A549 (cell line): Measurements from ENCODE around the gene RTL5. TPM values are rescaled to one million over a fixed set of nuclear protein-coding genes. Genes with fewer than 3 reads are reported as not detected.

Experiments
- ATAC-seq, 2 experiments: fragments of 200-7000 bp in 1 of 2; fragments of >200 bp in 1 of 2; cut with Nextera tagmentation in 1 of 2; cut with Tn5 transposase in 1 of 2; 3 replicates each; pipeline versions ENCODE4 v1.8.0 to v1.9.1; 2018 to 2020; ENCODE audit warnings: mild to moderate bottlenecking in 1 of 2, moderate library complexity in 1 of 2
- CTCF ChIA-PET: fragments of 300-600 bp; sonication (Branson Sonifier 250); formaldehyde crosslinking; extraction: SDS; loops from one replicate; lab custom pipeline; 2021; ENCODE audit warnings: antibody characterized with exemption, inconsistent platforms; lab: Yijun Ruan, JAX
- POLR2A ChIA-PET: fragments of 350-600 bp; formaldehyde crosslinking; extraction: SDS; loops from one replicate; lab custom pipeline; 2021; ENCODE audit warnings: antibody characterized with exemption, inconsistent platforms; lab: Yijun Ruan, JAX
- DNase-seq, 2 experiments: peaks; one replicate each; pipeline versions ENCODE4 v3.0.0 to v3.0.0-alpha.2; 2011 to 2016; ENCODE audit warnings: low read depth in 1 of 2, low spot score in 1 of 2
- FAIRE-seq: peaks from 2 replicates; lab custom pipeline; 2011; peaks lifted over from hg19 to GRCh38; lab: Jason Lieb, UNC
- H3K27ac ChIP-seq, 2 experiments: fragments of >200 bp; sonication (Bioruptor Twin); formaldehyde crosslinking; 3 replicates each; pipeline ENCODE4 v1.5.1; 2016 to 2017
- H3K4me1 ChIP-seq: fragments of >200 bp; sonication (Bioruptor Twin); formaldehyde crosslinking; 3 replicates; pipeline ENCODE4 v1.6.1; 2016
- H3K4me2 ChIP-seq: fragments of >200 bp; sonication (Bioruptor Twin); formaldehyde crosslinking; 3 replicates; pipeline ENCODE4 v1.6.1; 2016
- H3K4me3 ChIP-seq: fragments of >200 bp; sonication (Bioruptor Twin); formaldehyde crosslinking; 3 replicates; pipeline ENCODE4 v1.5.1; 2016
- H3K9me3 ChIP-seq: fragments of >200 bp; sonication (Bioruptor Twin); formaldehyde crosslinking; 3 replicates; pipeline ENCODE4 v1.6.1; 2016
- CBX2 ChIP-seq: fragments of 200-600 bp; sonication (generic); IDR thresholded peaks from 2 replicates; pipeline ENCODE4 v1.6.1; 2016; ENCODE audit warnings: low read depth, mild to moderate bottlenecking, borderline replicate concordance
- CBX8 ChIP-seq: fragments of 200-600 bp; sonication (generic); IDR thresholded peaks from 2 replicates; pipeline ENCODE4 v1.6.1; 2016
- CEBPB ChIP-seq, 2 experiments: fragments of >200 bp in 1 of 2; sonication (Bioruptor Twin) in 1 of 2; formaldehyde crosslinking in 1 of 2; IDR thresholded peaks; 2 replicates each; pipeline ENCODE4 v1.6.1; 2012 to 2016
- CHD2 ChIP-seq: fragments of 150-350 bp; IDR thresholded peaks from 2 replicates; pipeline ENCODE4 v1.6.1; 2014; ENCODE audit warnings: low read length; ENCODE audit not compliant: partially characterized antibody
- CHD4 ChIP-seq: fragments of 200-600 bp; sonication (generic); IDR thresholded peaks from 2 replicates; pipeline ENCODE4 v1.6.1; 2016; ENCODE audit warnings: antibody characterized with exemption, mild to moderate bottlenecking, borderline replicate concordance
- EP300 ChIP-seq, 2 experiments: fragments of >200 bp; sonication (Bioruptor Twin); formaldehyde crosslinking; IDR thresholded peaks; 2 replicates in 1 of 2; 3 replicates in 1 of 2; pipeline ENCODE4 v1.6.1; 2016 to 2017
- FOSL2 ChIP-seq, 2 experiments: fragments of 450-650 bp in 1 of 2; fragments of >200 bp in 1 of 2; sonication (Bioruptor Twin) in 1 of 2; formaldehyde crosslinking; IDR thresholded peaks; 2 replicates each; pipeline versions ENCODE4 v1.5.0 to v1.6.1; 2016 to 2020; ENCODE audit warnings: mild to moderate bottlenecking in 1 of 2, moderate library complexity in 1 of 2
- FOXS1 ChIP-seq: fragments of 250-450 bp; sonication (Bioruptor Pico); IDR thresholded peaks from 2 replicates; pipeline ENCODE4 v1.5.0; 2020; ENCODE audit warnings: mild to moderate bottlenecking, moderate library complexity
- GATA3 ChIP-seq: IDR thresholded peaks from 2 replicates; pipeline ENCODE4 v1.6.1; 2012; ENCODE audit warnings: borderline replicate concordance
- HES2 ChIP-seq: fragments of >200 bp; sonication (Bioruptor Twin); formaldehyde crosslinking; IDR thresholded peaks from 2 replicates; pipeline ENCODE4 v1.6.1; 2016
- HOXA7 ChIP-seq: fragments of 250-450 bp; sonication (Bioruptor Pico); IDR thresholded peaks from 2 replicates; pipeline ENCODE4 v1.5.0; 2020; ENCODE audit warnings: mild to moderate bottlenecking, moderate library complexity
- JUNB ChIP-seq: fragments of >200 bp; sonication (Bioruptor Twin); formaldehyde crosslinking; IDR thresholded peaks from 2 replicates; pipeline ENCODE4 v1.6.1; 2016
- MAFK ChIP-seq: fragments of 450-650 bp; IDR thresholded peaks from 2 replicates; pipeline ENCODE4 v1.6.1; 2014; ENCODE audit not compliant: partially characterized antibody
- MAZ ChIP-seq: fragments of 150-350 bp; IDR thresholded peaks from 2 replicates; pipeline ENCODE4 v1.6.1; 2014; ENCODE audit warnings: antibody characterized with exemption, low read depth, low read length, borderline replicate concordance
- NFE2L2 ChIP-seq: fragments of 150-350 bp; conservative IDR thresholded peaks from 2 replicates; pipeline ENCODE4 v1.6.1; 2014; ENCODE audit warnings: low read length
- NPAS2 ChIP-seq: fragments of 250-450 bp; sonication (Bioruptor Pico); IDR thresholded peaks from 2 replicates; pipeline ENCODE4 v1.8.0; 2022; ENCODE audit warnings: mild to moderate bottlenecking, moderate library complexity, borderline replicate concordance
- NR3C1 ChIP-seq: fragments of >200 bp; sonication (Bioruptor Twin); formaldehyde crosslinking; IDR thresholded peaks from 3 replicates; pipeline ENCODE4 v1.6.1; 2017
- PBX3 ChIP-seq: IDR thresholded peaks from 2 replicates; pipeline ENCODE4 v1.6.1; 2012
- RFX5 ChIP-seq: fragments of 450-650 bp; IDR thresholded peaks from 2 replicates; pipeline ENCODE4 v1.7.1; 2014; ENCODE audit warnings: antibody characterized with exemption, mild to moderate bottlenecking, moderate library complexity
- RNF2 ChIP-seq: fragments of 200-600 bp; sonication (generic); IDR thresholded peaks from 2 replicates; pipeline ENCODE4 v1.6.1; 2016; ENCODE audit warnings: low read depth, mild to moderate bottlenecking, antibody characterized with exemption, moderate library complexity, borderline replicate concordance
- ZC3H11A ChIP-seq: fragments of 450-650 bp; IDR thresholded peaks from 2 replicates; pipeline ENCODE4 v1.6.1; 2014; ENCODE audit warnings: antibody characterized with exemption, mild to moderate bottlenecking
- ZSCAN20 ChIP-seq: fragments of 250-450 bp; sonication (Bioruptor Pico); IDR thresholded peaks from 2 replicates; pipeline ENCODE4 v1.8.0; 2022; ENCODE audit warnings: mild to moderate bottlenecking, moderate library complexity
- WGBS: methylation state at CpG from one replicate; pipeline ENCODE4 v1.1.6; 2017; ENCODE audit errors: missing lambda C conversion rate; 5-methylcytosine and 5-hydroxymethylcytosine counted together
- polyA plus RNA-seq, 4 experiments: library from polyadenylated mRNA; depleted of rRNA in 3 of 4; stranded (reverse); fragments of >200 nt; fragmentation: RNase III in 1 of 4; extraction: RNeasy Plus Mini Kit Qiagen cat#74134 plus additional on column Dnase treatment in 1 of 4; gene quantifications; 2 replicates in 3 of 4; 3 replicates in 1 of 4; pipeline ENCODE4 v1.2.3, GENCODE V29; 2011 to 2017
- TF ChIP-seq, protein P1 (sequence below): fragments of 250-450 bp; sonication (Bioruptor Pico); IDR thresholded peaks from 2 replicates; pipeline ENCODE4 v1.5.0; 2021; ENCODE audit warnings: mild to moderate bottlenecking, moderate library complexity, borderline replicate concordance

RTL5 gene
- polyA plus RNA-seq, 2 of the 4 experiments (the other 2 are of a cell fraction), result 1.2 to 2.9 TPM

GRCh38 chrX:72145181-72145580 lies 13.5 kb upstream of the RTL5 start:
- ChIA-PET CTCF (no interaction called here), POLR2A (no interaction called here)
- Histone ChIP-seq H3K4me1 (no peaks in the 10 kb centered on the region), H3K9me3 (no peaks in the 10 kb centered on the region), H3K4me3 (no peak overlapping the region), H3K27ac (no peak overlapping the region), H3K4me2 (no peak overlapping the region)
- 21% methylated on average over 2 of the region's 2 CpGs for WGBS
- ATAC-seq (no peak), DNase-seq (no peak), FAIRE-seq (no peak)
- TF ChIP-seq FOSL2 (IDR thresholded peaks at IDR 0.05), result no peak
- no peak for TF ChIP-seq FOSL2 (CRISPR knock-in tag; IDR thresholded peaks at IDR 0.05)
- TF ChIP-seq FOXS1 (CRISPR knock-in tag), result no peak
- no peak for TF ChIP-seq ZSCAN20 (CRISPR knock-in tag)
- TF ChIP-seq, protein P1, sequence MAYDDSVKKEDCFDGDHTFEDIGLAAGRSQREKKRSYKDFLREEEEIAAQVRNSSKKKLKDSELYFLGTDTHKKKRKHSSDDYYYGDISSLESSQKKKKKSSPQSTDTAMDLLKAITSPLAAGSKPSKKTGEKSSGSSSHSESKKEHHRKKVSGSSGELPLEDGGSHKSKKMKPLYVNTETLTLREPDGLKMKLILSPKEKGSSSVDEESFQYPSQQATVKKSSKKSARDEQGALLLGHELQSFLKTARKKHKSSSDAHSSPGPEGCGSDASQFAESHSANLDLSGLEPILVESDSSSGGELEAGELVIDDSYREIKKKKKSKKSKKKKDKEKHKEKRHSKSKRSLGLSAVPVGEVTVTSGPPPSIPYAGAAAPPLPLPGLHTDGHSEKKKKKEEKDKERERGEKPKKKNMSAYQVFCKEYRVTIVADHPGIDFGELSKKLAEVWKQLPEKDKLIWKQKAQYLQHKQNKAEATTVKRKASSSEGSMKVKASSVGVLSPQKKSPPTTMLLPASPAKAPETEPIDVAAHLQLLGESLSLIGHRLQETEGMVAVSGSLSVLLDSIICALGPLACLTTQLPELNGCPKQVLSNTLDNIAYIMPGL (CRISPR knock-in tag), result no peak
- no peak for TF ChIP-seq NR3C1
- no peak for TF ChIP-seq RFX5
- TF ChIP-seq CHD4, result no peak
- no peak for TF ChIP-seq NPAS2 (CRISPR knock-in tag)
- TF ChIP-seq JUNB, result no peak

GRCh38 chrX:72143609-72143907 lies 11.8 kb upstream of the RTL5 start:
- Histone ChIP-seq H3K27ac (no peak overlapping the region), H3K4me2 (no peak overlapping the region), H3K4me3 (no peak overlapping the region), H3K4me1 (no peaks in the 10 kb centered on the region), H3K9me3 (no peaks in the 10 kb centered on the region)
- ChIA-PET POLR2A (no interaction called here), CTCF (interaction anchor here (1.0 to 1.5 kb wide), 2 partner anchors 10 to 16 kb away, joined by 3 to 5 read pairs; no protein-coding TSS in a partner anchor)
- DNase-seq (no peak), ATAC-seq (no peak), FAIRE-seq (no peak)
- WGBS, result 26% methylated on average over 2 of the region's 2 CpGs
- TF ChIP-seq HES2 (no peak), ZSCAN20 (CRISPR knock-in tag) (no peak), MAZ (no peak), ZC3H11A (no peak), GATA3 (no peak), CBX8 (no peak), CBX2 (no peak)

GRCh38 chrX:72142794-72143608 lies 11.3 kb upstream of the RTL5 start:
- CTCF ChIA-PET, result interaction anchor here (1.0 to 1.5 kb wide), 2 partner anchors 9 to 16 kb away, joined by 3 to 5 read pairs; no protein-coding TSS in a partner anchor
- no peak for TF ChIP-seq HOXA7 (CRISPR knock-in tag)
- TF ChIP-seq JUNB, result no peak
- TF ChIP-seq ZSCAN20 (CRISPR knock-in tag), result no peak
- TF ChIP-seq CHD2, result no peak
- TF ChIP-seq PBX3, result no peak
- TF ChIP-seq EP300 (IDR thresholded peaks at IDR 0.05), result no peak
- no peak for TF ChIP-seq MAFK
- TF ChIP-seq GATA3, result no peak
- no peak for TF ChIP-seq NFE2L2
- no peak for TF ChIP-seq RNF2
- TF ChIP-seq ZC3H11A, result no peak
- no peak for TF ChIP-seq CHD4
- TF ChIP-seq NR3C1, result no peak
- no peak for TF ChIP-seq CEBPB (IDR thresholded peaks at IDR 0.05)
- TF ChIP-seq, all 56 proteins: peak for 0

More at GRCh38 chrX:72142794-72143608, 11.3 kb upstream of the RTL5 start:
- no peak overlapping the region for H3K4me2 ChIP-seq
- POLR2A ChIA-PET, result no interaction called here
- DNase-seq (no peak), ATAC-seq (no peak), FAIRE-seq (no peak)
- no peaks in the 10 kb centered on the region for H3K9me3 ChIP-seq
- H3K27ac ChIP-seq, result no peak overlapping the region
- no peak overlapping the region for H3K4me3 ChIP-seq
- 62% methylated on average over 10 of the region's 11 CpGs for WGBS
- H3K4me1 ChIP-seq, result no peaks in the 10 kb centered on the region
